Osteocyte (in vitro differentiated cells): Measurements from ENCODE around the gene HIC2. TPM values are rescaled to one million over a fixed set of nuclear protein-coding genes. Genes with fewer than 3 reads are reported as not detected.
"Not testable (repeated sequence)": the region's sequence is repeated elsewhere in the genome, so short reads cannot be mapped to it uniquely, and the experiment has no call there.

Source experiments
- DNase-seq: peaks from one replicate; pipeline ENCODE4 v3.0.0; 2021; ENCODE audit warnings: mixed read lengths; ENCODE audit not compliant: unreplicated experiment; ENCODE audit errors: extremely low spot score
- H3K27ac Mint-ChIP-seq: one replicate; pipeline ENCODE4 v1.8.0; 2021; ENCODE audit warnings: mild to moderate bottlenecking, mixed read lengths; ENCODE audit not compliant: unreplicated experiment
- H3K27me3 Mint-ChIP-seq: one replicate; pipeline ENCODE4 v1.8.0; 2021; ENCODE audit warnings: mixed read lengths; ENCODE audit not compliant: unreplicated experiment
- H3K36me3 Mint-ChIP-seq: one replicate; pipeline ENCODE4 v1.8.0; 2021; ENCODE audit warnings: mixed read lengths; ENCODE audit not compliant: unreplicated experiment
- H3K4me1 Mint-ChIP-seq: one replicate; pipeline ENCODE4 v1.8.0; 2021; ENCODE audit warnings: mixed read lengths; ENCODE audit not compliant: unreplicated experiment
- H3K4me3 Mint-ChIP-seq: one replicate; pipeline ENCODE4 v1.8.0; 2021; ENCODE audit warnings: mild to moderate bottlenecking, moderate library complexity, mixed read lengths; ENCODE audit not compliant: unreplicated experiment
- H3K9me3 Mint-ChIP-seq: one replicate; pipeline ENCODE4 v1.8.0; 2021; ENCODE audit warnings: mixed read lengths; ENCODE audit not compliant: unreplicated experiment
- long read RNA-seq: library from polyadenylated mRNA; unstranded; transcript quantifications from one replicate; pipeline ENCODE4 v2.0.0, GENCODE V29; 2021
- total RNA-seq: library from RNA; stranded (reverse); gene quantifications from 2 replicates; pipeline ENCODE4 v1.2.1, GENCODE V29; 2021

The HIC2 gene, protein sequence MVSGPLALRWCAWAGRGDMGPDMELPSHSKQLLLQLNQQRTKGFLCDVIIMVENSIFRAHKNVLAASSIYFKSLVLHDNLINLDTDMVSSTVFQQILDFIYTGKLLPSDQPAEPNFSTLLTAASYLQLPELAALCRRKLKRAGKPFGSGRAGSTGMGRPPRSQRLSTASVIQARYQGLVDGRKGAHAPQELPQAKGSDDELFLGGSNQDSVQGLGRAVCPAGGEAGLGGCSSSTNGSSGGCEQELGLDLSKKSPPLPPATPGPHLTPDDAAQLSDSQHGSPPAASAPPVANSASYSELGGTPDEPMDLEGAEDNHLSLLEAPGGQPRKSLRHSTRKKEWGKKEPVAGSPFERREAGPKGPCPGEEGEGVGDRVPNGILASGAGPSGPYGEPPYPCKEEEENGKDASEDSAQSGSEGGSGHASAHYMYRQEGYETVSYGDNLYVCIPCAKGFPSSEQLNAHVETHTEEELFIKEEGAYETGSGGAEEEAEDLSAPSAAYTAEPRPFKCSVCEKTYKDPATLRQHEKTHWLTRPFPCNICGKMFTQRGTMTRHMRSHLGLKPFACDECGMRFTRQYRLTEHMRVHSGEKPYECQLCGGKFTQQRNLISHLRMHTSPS
- total RNA-seq, result 5.2 and 5.7 TPM in 2 replicates
- long read RNA-seq, partial matches to known transcripts, result 0 of 3 reads
- long read RNA-seq, other reads (novel, unspliced or antisense), result 3 of 3 reads

DNA sequence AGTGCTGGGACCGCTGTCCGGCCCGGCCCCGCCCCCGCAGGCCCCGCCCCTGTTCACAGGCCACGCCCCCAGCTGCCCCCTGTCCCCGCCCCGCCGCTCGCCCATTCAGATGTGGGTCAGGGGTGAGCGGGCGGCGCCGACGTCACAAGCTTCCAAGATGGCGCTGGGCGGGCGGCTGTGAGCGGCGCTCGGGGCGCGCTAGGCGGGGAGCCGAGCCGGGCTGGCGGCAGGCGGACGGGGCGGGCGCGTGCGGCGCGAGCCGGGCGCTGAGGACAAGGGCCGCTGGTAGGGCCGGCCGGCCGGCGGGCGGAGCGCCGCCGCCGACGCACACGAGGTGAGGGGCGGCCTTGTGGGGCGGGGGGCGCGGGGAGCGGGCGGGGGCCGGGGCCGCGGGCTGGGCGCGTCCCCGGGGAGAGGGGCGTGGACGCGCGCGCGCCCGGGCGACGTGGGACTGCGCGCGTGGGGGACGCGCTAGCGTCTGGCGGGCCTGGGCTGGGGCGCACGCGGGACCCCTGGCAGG lies at the start of gene HIC2:
Gene HIC2, plus strand, starts transcription at position 145 of the 520 bp plus-strand sequence. CDS start 25,461 bp downstream, outside the sequence.
- H3K9me3 Mint-ChIP-seq, H3K4me1 Mint-ChIP-seq, DNase-seq, H3K27ac Mint-ChIP-seq, H3K27me3 Mint-ChIP-seq, H3K36me3 Mint-ChIP-seq: not testable (repeated sequence)
- peak within 1 kb of the TSS; percentile 68 for H3K4me3 Mint-ChIP-seq

DNA sequence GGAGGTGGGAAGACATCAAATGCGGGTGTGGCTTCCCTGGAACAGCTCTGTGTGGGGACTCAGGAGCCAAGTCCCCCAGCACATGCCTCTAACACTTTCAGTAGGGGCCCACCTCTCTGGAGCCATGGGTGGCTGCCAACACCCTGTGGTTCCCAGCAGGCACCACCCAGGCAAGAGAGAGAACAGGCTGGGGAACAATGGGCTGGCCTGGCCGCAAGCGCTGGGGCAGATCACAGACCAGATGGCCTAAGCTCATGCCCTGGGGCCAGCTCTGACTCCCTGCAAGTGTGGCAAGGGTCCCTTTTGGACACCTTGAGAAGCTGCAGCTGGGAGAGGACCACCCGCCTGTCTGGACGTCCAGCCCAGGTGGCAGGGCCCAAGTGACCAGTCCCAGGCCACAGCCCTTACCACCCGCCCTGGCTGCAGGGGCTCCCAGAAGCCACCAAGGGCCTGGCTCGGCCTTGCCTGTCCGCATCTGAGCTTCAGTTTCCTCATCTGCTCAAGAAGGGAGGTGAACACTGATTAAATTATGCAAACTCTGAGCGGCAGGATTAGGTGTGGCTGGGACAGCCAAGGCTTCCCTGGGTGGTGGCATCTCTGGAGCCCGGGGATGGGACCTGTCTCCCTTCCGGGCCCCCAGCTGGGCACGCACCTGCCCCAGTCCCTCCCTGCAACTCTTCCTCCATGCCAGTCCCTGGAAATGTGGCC lies 48.4 kb upstream of the HIC2 start:
- H3K36me3 Mint-ChIP-seq, H3K27me3 Mint-ChIP-seq, H3K4me3 Mint-ChIP-seq, H3K9me3 Mint-ChIP-seq, H3K27ac Mint-ChIP-seq, H3K4me1 Mint-ChIP-seq: not testable (repeated sequence)
- DNase-seq, result peak; percentile 44

DNA sequence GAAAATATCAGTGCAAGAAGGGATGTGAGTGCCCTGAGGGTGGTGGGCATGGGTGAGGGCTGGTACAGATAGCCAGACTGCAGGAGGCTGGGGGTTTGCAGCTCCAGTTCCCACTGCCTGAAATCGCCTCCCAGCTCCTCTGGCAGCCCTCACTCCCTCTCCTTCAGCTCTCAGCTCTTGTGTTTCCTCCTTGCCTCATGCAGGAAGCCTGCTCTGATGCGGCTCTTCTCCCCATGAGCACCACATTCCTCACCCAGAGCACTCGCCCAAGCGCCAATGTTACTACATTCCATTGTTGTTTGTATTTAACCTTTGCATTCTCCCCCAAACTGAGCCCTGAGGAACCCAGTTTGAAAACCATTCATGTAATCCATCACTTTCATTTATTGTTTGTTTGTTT lies 41.3 kb upstream of the HIC2 start:
- H3K36me3 Mint-ChIP-seq, H3K27ac Mint-ChIP-seq, H3K4me1 Mint-ChIP-seq, H3K9me3 Mint-ChIP-seq, H3K27me3 Mint-ChIP-seq, DNase-seq, H3K4me3 Mint-ChIP-seq: not testable (repeated sequence)

DNA sequence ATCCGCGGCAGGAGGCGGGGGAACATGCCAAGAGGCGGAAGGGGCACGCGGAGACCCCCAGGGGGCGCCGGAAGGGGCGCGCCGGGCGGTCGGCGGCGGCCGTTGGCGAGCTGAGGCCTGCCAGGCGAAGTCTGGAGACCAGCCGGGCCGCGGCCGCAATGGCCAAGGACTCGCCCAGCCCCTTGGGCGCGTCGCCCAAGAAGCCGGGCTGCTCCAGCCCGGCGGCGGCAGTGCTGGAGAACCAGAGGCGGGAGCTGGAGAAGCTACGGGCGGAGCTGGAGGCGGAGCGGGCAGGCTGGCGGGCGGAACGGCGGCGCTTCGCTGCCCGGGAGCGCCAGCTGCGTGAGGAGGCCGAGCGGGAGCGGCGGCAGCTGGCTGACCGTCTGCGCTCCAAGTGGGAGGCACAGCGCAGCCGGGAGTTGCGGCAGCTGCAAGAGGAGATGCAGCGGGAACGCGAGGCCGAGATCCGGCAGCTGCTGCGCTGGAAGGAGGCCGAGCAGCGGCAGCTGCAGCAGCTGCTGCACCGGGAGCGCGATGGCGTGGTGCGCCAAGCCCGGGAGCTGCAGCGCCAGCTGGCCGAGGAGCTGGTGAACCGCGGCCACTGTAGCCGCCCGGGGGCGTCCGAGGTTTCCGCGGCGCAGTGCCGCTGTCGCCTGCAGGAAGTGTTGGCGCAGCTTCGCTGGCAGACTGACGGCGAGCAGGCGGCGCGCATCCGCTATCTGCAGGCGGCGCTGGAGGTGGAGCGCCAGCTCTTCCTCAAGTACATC lies 33.3 kb upstream of the HIC2 start, which contains the start of gene RIMBP3B:
Gene RIMBP3B, plus strand, starts transcription at position 51 of the 767 bp plus-strand sequence. Its CDS starts 108 bp downstream, at position 159.
- H3K27me3 Mint-ChIP-seq, H3K36me3 Mint-ChIP-seq, H3K27ac Mint-ChIP-seq, H3K9me3 Mint-ChIP-seq, H3K4me3 Mint-ChIP-seq, H3K4me1 Mint-ChIP-seq, DNase-seq: not testable (repeated sequence)

DNA sequence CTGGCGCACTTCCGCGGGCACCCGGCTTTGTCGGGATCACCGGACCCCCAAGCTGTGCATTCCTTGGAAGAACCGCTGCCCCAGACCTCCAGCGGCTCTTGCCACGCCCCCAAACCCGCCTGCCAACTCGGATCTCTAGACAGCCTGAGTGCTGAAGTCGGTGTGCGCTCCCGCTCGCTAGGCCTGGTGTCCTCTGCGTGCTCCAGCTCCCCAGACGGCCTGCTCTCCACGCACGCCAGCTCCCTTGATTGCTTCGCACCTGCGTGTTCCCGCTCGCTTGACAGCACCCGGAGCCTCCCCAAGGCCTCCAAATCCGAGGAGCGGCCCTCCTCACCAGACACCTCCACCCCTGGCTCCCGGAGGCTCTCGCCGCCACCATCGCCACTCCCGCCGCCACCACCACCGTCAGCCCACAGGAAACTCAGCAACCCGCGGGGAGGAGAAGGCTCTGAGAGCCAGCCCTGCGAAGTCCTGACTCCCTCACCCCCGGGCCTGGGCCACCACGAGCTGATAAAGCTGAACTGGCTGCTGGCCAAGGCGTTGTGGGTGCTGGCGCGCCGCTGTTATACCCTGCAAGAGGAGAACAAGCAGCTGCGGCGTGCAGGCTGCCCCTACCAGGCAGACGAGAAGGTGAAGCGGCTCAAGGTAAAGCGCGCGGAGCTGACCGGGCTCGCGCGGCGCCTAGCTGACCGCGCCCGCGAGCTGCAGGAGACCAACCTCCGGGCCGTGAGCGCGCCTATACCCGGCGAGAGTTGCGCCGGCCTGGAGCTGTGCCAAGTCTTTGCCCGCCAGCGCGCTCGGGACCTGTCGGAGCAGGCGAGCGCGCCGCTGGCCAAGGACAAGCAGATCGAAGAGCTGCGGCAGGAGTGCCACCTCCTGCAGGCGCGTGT lies 32.5 kb upstream of the HIC2 start:
- H3K27ac Mint-ChIP-seq, DNase-seq, H3K9me3 Mint-ChIP-seq, H3K36me3 Mint-ChIP-seq, H3K27me3 Mint-ChIP-seq, H3K4me3 Mint-ChIP-seq, H3K4me1 Mint-ChIP-seq: not testable (repeated sequence)

DNA sequence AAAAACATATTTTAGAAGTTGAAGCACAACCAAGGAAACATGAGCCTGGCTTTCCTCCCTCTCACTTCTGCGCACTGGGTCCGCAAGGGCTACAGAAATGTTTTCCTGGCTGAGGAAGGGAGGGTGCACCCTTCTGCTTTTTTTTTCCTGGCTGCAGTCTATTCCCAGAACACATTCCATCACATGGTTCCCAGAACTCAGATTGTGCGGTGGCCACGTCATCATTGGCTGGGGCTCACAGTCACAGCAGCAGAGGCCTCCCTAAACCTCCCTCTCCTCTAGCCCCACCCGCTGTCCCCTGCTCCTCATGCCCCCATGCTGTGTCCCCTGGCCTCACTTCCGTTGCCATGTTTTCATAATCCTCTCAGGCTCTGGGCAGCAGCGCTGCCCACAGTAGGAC lies 27.7 kb upstream of the HIC2 start:
- not testable (repeated sequence) for H3K27me3 Mint-ChIP-seq, H3K9me3 Mint-ChIP-seq, H3K4me3 Mint-ChIP-seq, H3K4me1 Mint-ChIP-seq, H3K36me3 Mint-ChIP-seq, H3K27ac Mint-ChIP-seq, DNase-seq

DNA sequence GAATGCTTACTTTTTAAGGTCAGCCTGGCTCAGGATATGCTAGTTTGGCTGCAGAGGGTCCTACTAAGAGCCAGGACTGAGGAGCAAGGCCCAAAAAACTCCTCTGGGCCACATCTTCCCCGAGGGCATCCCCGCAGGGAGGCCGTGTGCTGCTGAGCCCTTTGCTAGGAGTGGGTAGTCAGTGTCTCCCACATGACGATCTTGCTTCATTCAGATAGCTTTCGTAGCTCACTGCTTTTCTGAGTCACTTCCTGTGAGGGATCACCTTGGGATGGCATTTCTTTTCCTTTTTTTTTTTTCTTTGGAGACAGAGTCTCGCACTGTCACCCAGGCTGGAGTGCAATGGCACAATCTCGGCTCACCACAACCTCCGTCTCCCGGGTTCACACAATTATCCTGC lies 27.2 kb upstream of the HIC2 start:
- not testable (repeated sequence) for H3K36me3 Mint-ChIP-seq, H3K4me3 Mint-ChIP-seq, H3K27ac Mint-ChIP-seq, H3K27me3 Mint-ChIP-seq, H3K4me1 Mint-ChIP-seq, DNase-seq, H3K9me3 Mint-ChIP-seq

DNA sequence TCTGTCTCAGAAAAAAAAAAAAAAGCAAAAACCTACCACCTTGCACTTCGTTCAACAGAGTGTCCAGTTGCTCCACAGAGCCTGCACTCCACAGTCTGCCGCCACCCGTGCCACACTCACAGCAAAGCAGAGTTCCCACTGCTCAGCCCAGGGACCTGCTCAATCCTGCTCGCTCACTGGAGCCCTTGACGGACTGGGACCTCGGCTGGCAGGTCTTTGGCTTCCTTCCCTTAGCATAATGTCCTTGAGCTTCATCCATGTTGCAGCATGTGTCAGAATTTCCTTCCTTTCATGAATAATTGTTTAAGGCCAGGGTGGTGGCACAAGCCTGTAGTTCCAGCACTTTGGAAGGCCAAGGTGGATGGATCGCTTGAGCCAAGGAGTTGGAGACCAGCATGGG lies 22.6 kb upstream of the HIC2 start:
- H3K36me3 Mint-ChIP-seq, H3K27me3 Mint-ChIP-seq, H3K4me1 Mint-ChIP-seq, H3K4me3 Mint-ChIP-seq, H3K9me3 Mint-ChIP-seq, H3K27ac Mint-ChIP-seq, DNase-seq: not testable (repeated sequence)

DNA sequence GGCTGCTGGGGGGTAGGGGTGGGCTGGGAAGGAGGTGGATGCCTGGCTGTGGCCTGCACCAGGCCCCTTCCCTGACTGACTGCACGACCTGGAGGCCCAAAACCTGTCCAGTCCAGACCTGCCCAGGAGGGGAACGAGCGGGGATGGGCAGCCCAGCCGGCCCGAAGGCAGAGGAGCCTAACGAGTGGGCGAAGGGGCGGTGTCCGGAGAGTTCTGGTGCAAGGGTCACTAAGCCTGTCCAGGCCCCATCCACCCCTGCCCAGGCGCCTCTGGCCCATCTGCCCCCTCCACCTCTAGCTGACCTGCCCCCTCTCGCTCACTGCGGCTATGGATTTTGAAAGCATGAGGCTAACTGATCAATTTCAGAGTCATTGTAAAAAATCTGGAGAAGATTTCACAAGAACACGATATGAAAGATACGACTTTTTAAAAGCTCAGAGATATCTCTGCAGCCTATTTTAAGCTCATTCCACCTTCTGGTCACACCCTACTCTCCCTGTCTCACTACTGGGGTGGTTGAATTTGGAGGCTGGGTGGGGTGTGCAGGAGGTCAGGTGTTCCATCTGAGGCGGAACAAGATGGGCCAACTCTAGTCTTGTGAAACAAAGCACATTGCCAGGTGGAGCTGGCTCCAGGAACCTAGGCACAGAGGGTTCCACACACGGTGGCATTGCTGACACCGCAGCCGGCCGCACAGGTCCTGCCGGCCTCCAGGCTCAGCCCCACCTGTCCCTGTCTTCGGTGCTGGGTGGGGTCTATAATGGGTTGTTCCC lies 15.8 kb upstream of the HIC2 start:
- H3K36me3 Mint-ChIP-seq, DNase-seq, H3K27ac Mint-ChIP-seq, H3K27me3 Mint-ChIP-seq, H3K4me1 Mint-ChIP-seq, H3K9me3 Mint-ChIP-seq, H3K4me3 Mint-ChIP-seq: not testable (repeated sequence)

DNA sequence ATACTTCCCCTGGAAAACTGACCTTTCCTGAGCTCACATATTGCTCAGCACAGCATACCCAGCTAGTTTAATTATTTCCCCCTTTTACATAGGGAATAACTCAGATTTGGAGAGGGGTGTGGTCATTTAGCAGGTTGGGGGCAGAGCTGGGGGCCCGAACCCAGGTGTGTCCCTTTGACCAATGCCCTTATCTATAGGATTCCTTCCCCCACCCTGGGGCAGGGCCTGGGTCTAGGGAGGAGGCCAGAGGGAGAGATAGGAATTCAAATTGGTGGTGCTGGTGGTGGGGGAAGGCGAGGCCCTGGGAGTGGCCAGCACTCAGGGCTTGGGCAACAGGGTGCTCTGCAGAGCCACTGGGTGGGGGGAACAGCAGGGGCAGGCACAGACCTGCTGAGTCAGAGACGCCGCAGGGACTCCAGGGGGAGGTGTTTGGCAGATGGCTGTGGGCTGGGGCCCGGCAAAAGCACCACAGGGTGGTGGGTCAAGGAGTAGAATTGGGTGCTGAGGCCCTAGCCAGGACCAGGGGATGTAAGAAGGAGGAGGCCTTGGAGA lies 14.3 kb upstream of the HIC2 start:
- H3K9me3 Mint-ChIP-seq, H3K27me3 Mint-ChIP-seq, H3K36me3 Mint-ChIP-seq, H3K27ac Mint-ChIP-seq, H3K4me3 Mint-ChIP-seq, H3K4me1 Mint-ChIP-seq: not testable (repeated sequence)
- DNase-seq, result peak; percentile 64
